Measurements from ENCODE around the gene RBBP4.
A peak's percentile ranks its signal among the peaks of the same experiment; 100 is the strongest.
"Not testable (repeated sequence)": the region's sequence is repeated elsewhere in the genome, so short reads cannot be mapped to it uniquely, and the experiment has no call there.

RBBP4 gene

DNA sequence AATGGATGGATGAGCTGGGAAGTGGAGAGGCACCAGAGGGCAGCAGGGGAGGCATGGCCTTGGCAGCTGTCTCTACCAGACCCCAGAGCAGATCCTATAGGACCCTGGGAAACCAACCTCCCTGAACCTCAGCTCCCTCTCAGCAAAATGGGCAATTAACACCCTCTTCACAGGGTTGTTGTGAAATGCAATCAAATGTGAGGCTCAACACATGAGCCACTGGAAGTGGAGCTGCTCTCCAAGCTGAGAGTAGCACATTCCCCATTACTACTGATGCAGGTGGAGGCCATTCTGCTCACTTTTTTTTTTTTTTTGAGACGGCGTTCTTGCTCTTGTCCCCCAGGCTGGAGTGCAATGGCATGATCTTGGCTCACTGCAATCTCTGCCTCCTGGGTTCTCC lies 58.1 kb downstream of the RBBP4 start:
- no peak overlapping the region for H3K27ac ChIP-seq
- peaks cover 14 to 16% of the 10 kb centered on the region in 2 experiments for H3K4me1 ChIP-seq (ENCODE audit: control insufficient read depth in 1 of 2, insufficient read depth in 1 of 2, low read depth in 1 of 2, low read length in 1 of 2)
- no peaks in the 10 kb centered on the region for H3K9me3 ChIP-seq
- H3K4me3 ChIP-seq (ENCODE audit: low read depth in 1 of 2, low read length in 1 of 2) = no peak overlapping the region
- no peak for TF ChIP-seq CTCF (IDR thresholded peaks at IDR 0.05)
- no peaks in the 10 kb centered on the region for H3K36me3 ChIP-seq
- peaks cover 47% of the 10 kb centered on the region for H3K27me3 ChIP-seq

DNA sequence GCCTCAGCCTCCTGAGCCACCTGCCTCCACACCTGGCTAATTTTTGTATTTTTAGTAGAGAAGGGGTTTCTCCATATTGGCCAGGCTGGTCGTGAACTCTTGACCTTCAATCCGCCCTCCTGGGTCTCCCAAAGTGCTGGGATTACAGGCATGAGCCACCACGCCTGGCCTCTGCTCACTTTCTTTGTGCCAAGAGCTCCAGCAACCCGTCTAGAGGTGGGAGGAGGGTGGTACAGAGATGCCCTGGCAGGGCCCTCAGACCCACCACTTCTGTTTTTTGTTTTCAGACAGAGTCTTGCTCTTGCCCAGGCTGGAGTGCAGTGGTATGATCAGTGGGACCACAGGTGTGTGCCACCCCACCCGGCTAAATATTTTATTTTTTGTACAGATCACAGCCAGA lies 58.5 kb downstream of the RBBP4 start:
- H3K27ac ChIP-seq = no peak overlapping the region
- TF ChIP-seq CTCF (IDR thresholded peaks at IDR 0.05) = no peak

GRCh38 chr1:32711221-32711620 lies 60.2 kb downstream of the RBBP4 start:
- Histone ChIP-seq H3K4me3 (ENCODE audit: low read depth in 1 of 2, low read length in 1 of 2) (peak overlapping the region in 1 of 2 experiments; percentile 49), H3K27me3 (peaks cover 26% of the 10 kb centered on the region), H3K4me1 (ENCODE audit: control insufficient read depth in 1 of 2, insufficient read depth in 1 of 2, low read depth in 1 of 2, low read length in 1 of 2) (peaks cover 14 to 16% of the 10 kb centered on the region in 2 experiments), H3K27ac (peak overlapping the region; percentile 53)
- not testable (repeated sequence) for H3K9me3 ChIP-seq, H3K36me3 ChIP-seq

More for the DNA sequence above, 58.5 kb downstream of the RBBP4 start:
- Histone ChIP-seq H3K4me1 (ENCODE audit: control insufficient read depth in 1 of 2, insufficient read depth in 1 of 2, low read depth in 1 of 2, low read length in 1 of 2) (peaks cover 14 to 16% of the 10 kb centered on the region in 2 experiments), H3K27me3 (peaks cover 43% of the 10 kb centered on the region), H3K4me3 (ENCODE audit: low read depth in 1 of 2, low read length in 1 of 2) (no peak overlapping the region), H3K36me3 (no peaks in the 10 kb centered on the region), H3K9me3 (no peaks in the 10 kb centered on the region)

DNA sequence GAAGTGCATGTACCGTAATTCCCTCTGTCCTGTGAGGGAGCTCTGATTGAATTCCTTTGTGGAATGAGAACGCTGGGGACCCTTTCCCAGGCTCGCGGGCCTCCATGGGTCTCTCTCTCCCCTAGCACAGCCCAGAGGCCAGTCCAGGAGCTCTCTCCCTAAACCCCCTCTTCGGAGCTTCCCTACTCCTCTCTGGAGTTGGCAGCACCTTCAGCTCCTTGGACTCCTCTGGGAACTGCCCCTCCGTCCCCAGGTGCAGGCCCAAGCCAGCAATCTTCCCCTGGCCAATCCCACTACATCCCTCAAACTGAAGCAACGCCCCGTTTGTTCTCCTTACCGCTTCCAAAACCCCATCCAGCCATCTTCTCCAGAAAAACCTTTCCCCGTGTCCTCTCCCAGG lies 62.1 kb downstream of the RBBP4 start:
- no peaks in the 10 kb centered on the region for H3K36me3 ChIP-seq
- H3K27ac ChIP-seq = no peak overlapping the region
- no peak overlapping the region for H3K4me3 ChIP-seq (ENCODE audit: low read depth in 1 of 2, low read length in 1 of 2)
- H3K9me3 ChIP-seq = no peaks in the 10 kb centered on the region
- no peak for TF ChIP-seq CTCF (IDR thresholded peaks at IDR 0.05)
- peaks cover 14% of the 10 kb centered on the region for H3K27me3 ChIP-seq
- H3K4me1 ChIP-seq (ENCODE audit: control insufficient read depth in 1 of 2, insufficient read depth in 1 of 2, low read depth in 1 of 2, low read length in 1 of 2) = peaks cover 14 to 16% of the 10 kb centered on the region in 2 experiments

DNA sequence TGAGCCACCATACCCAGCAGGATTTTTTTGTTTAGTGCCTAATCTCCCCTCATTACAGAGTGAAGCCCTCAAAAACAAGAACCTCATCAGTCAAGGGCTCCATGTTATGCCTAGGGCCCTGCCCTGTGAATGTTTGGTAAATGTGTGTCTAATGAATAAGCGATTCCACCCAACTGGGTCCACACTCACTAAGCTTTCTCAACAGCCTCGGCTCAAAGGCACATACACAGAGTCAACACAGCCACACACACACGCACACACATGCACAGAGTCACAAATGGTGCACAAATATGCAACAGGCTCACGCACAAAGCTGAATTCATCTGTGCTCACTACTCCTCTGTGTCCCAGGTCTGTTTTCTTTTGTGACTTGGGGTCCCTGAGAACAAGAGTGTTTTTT lies 63.3 kb downstream of the RBBP4 start:
- Histone ChIP-seq H3K27ac (no peak overlapping the region), H3K4me1 (ENCODE audit: control insufficient read depth in 1 of 2, insufficient read depth in 1 of 2, low read depth in 1 of 2, low read length in 1 of 2) (peaks cover 14 to 16% of the 10 kb centered on the region in 2 experiments), H3K9me3 (no peaks in the 10 kb centered on the region), H3K4me3 (ENCODE audit: low read depth in 1 of 2, low read length in 1 of 2) (no peak overlapping the region), H3K27me3 (peaks cover 14% of the 10 kb centered on the region), H3K36me3 (no peaks in the 10 kb centered on the region)
- no peak for TF ChIP-seq CTCF (IDR thresholded peaks at IDR 0.05)

DNA sequence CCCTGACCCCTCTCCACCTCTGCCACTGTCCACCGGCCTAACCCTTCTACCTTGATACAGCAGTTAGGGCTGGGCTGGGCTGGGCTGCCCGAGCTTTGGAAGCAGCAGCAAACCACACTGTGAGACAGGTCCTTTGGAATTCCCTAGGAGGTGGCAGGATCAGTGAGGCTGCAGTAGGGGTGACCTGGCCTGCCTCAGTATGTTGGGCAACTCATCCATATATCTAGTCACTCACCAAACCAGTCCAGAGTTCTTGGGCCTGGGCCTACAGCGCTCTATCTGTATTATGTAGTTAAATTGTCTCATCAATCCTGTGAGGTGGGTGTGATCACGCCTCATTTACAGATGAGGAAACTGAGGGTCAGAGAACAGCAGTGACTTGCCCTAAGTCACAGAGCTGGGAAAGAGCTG lies 64.9 kb downstream of the RBBP4 start:
- Histone ChIP-seq H3K27me3 (peaks cover 14% of the 10 kb centered on the region), H3K9me3 (no peaks in the 10 kb centered on the region), H3K4me1 (ENCODE audit: control insufficient read depth in 1 of 2, insufficient read depth in 1 of 2, low read depth in 1 of 2, low read length in 1 of 2) (peaks cover 14% of the 10 kb centered on the region in 2 experiments), H3K4me3 (ENCODE audit: low read depth in 1 of 2, low read length in 1 of 2) (no peak overlapping the region), H3K27ac (no peak overlapping the region), H3K36me3 (no peaks in the 10 kb centered on the region)
- no peak for TF ChIP-seq CTCF (IDR thresholded peaks at IDR 0.05)

All from neutrophil (primary cell).